Psoas muscle (tissue), 8 donors: ENCODE results near the gene CNOT6. TPM values are rescaled to one million over a fixed set of nuclear protein-coding genes. Genes with fewer than 3 reads are reported as not detected.
"Not testable (repeated sequence)": the region's sequence is repeated elsewhere in the genome, so short reads cannot be mapped to it uniquely, and the experiment has no call there.

ENCODE experiments used
- ATAC-seq, 4 donors: fragments of 200-7000 bp; cut with Tn5 transposase; one replicate each; pipeline ENCODE4 v1.9.1; 2020; ENCODE audit warnings: moderate library complexity in 3 of 4, mild to moderate bottlenecking in 2 of 4
- DNase-seq, 2 donors: peaks; one replicate each; pipeline ENCODE4 v3.0.0-alpha.2; 2020
- H3K27ac ChIP-seq: fragments of 200-600 bp; one replicate; pipeline ENCODE4 v1.8.0; 2022
- H3K27me3 ChIP-seq, 3 donors: fragments of 200-600 bp in 1 of 3; one replicate each; pipeline versions ENCODE4 v1.6.1 to v1.8.0; 2013 to 2022; ENCODE audit warnings: low read length in 2 of 3, mild to moderate bottlenecking in 2 of 3, moderate library complexity in 1 of 3; ENCODE audit not compliant: insufficient read depth in 3 of 3
- H3K36me3 ChIP-seq, 2 donors: fragments of 200-600 bp in 1 of 2; one replicate each; pipeline versions ENCODE4 v1.6.1 to v1.8.0; 2013 to 2022; ENCODE audit warnings: low read depth in 1 of 2, mild to moderate bottlenecking in 1 of 2, moderate library complexity in 1 of 2; ENCODE audit not compliant: insufficient read depth in 1 of 2
- H3K4me1 ChIP-seq: fragments of 200-600 bp; one replicate; pipeline ENCODE4 v1.8.0; 2022
- H3K4me3 ChIP-seq: fragments of 200-600 bp; one replicate; pipeline ENCODE4 v1.8.0; 2022; ENCODE audit warnings: mild to moderate bottlenecking
- H3K9me3 ChIP-seq: fragments of 200-600 bp; one replicate; pipeline ENCODE4 v1.8.0; 2022
- CTCF ChIP-seq: fragments of 200-600 bp; IDR thresholded peaks from one replicate; pipeline ENCODE4 v1.8.0; 2022; ENCODE audit warnings: antibody characterized with exemption
- WGBS, 3 donors: extraction: QIAGEN DNeasy Blood & Tissue Kit; methylation state at CpG; one replicate each; pipeline versions ENCODE4 v1.1.6 to v1.1.7; 2013; 5-methylcytosine and 5-hydroxymethylcytosine counted together
- intact Hi-C, 2 donors: fragments of 100-400 bp; cut with DNase I; formaldehyde crosslinking; loops; one replicate each; pipeline versions ENCODE4 v1.11.0 to v1.14.2; 2022
- polyA plus RNA-seq, 3 donors: library from polyadenylated mRNA; stranded (reverse); fragments of 200-250 nt; gene quantifications; one replicate each; pipeline ENCODE4 v1.2.3, GENCODE V29; 2013
- total RNA-seq, 4 donors: library from RNA; stranded (reverse); fragmentation: NEBNext Ultra II Directional in 2 of 4; extraction: Animal tissue kit (Norgen Biotek cat#: 25700) in 2 of 4; gene quantifications; one replicate each; pipeline versions ENCODE4 v1.2.1 to v1.2.4, GENCODE V29; 2021 to 2023
- donor health status: healthy with polysubstance abuse.
- donor health status: DM: no; HTN: no; CAD: no; lungs with moderate emphysema.
- donor health status: Bipolar disorder and iron deficiency.
- donor health status: healthy.
- donor health status: DM: yes; HTN: yes; CAD: no.
- donor health status: DM: no; HTN: no; CAD: no.
- donor health status: DM: no; HTN: no; CAD: no.
- donor health status: DM: yes; HTN: yes; CAD: no.

Gene CNOT6
- total and polyA plus RNA-seq, 7 donors = 3.6 to 13.7 (median 8.7) TPM

- WGBS, 3 donors = 73 to 77% (median 75%) methylated on average over 11 of the region's 11 CpGs
- ATAC-seq (no peak), DNase-seq (no peak)
- Histone ChIP-seq H3K4me1 (no peaks in the 10 kb centered on the region), H3K27ac (no peak overlapping the region), H3K4me3 (no peak overlapping the region), H3K9me3 (no peaks in the 10 kb centered on the region), H3K27me3 (no peaks in the 10 kb centered on the region), H3K36me3 (no peaks in the 10 kb centered on the region)
- TF ChIP-seq CTCF = no peak
- intact Hi-C loops = loop anchor here in 1 of 2 donors (5.0 kb wide), 1 partner anchor 347 kb away; no protein-coding TSS in a partner anchor
Measured at GRCh38 chr5:180474569-180474968, 19.6 kb upstream of the CNOT6 start.

GRCh38 chr5:180475969-180476524, 18.1 kb upstream of the CNOT6 start:
- H3K27ac ChIP-seq, H3K36me3 ChIP-seq, H3K4me3 ChIP-seq, H3K27me3 ChIP-seq, ATAC-seq, intact Hi-C loops, DNase-seq, H3K4me1 ChIP-seq, H3K9me3 ChIP-seq: not testable (repeated sequence)
- WGBS, 3 donors = 89 to 93% (median 89%) methylated on average over 20 of the region's 20 CpGs

GRCh38 chr5:180484813-180485212, 9.4 kb upstream of the CNOT6 start:
- WGBS, 3 donors = 57 to 63% (median 62%) methylated on average over 7 of the region's 7 CpGs

GRCh38 chr5:180486636-180487149, 7.5 kb upstream of the CNOT6 start:
- no peak for TF ChIP-seq CTCF
- H3K27me3 ChIP-seq = peaks cover 0 to 3% (median 0%) of the 10 kb centered on the region in 3 donors
- no peak overlapping the region for H3K4me3 ChIP-seq
- no peak for ATAC-seq
- no peaks in the 10 kb centered on the region for H3K4me1 ChIP-seq
- H3K9me3 ChIP-seq = no peaks in the 10 kb centered on the region
- H3K36me3 ChIP-seq = no peaks in the 10 kb centered on the region
- intact Hi-C loops = no loop called here
- H3K27ac ChIP-seq = no peak overlapping the region
- no peak for DNase-seq
- 93 to 97% (median 94%) methylated on average over 9 of the region's 9 CpGs for WGBS, 3 donors

More at GRCh38 chr5:180484813-180485212, 9.4 kb upstream of the CNOT6 start:
- Histone ChIP-seq H3K36me3 (no peaks in the 10 kb centered on the region), H3K4me3 (no peak overlapping the region), H3K4me1 (no peaks in the 10 kb centered on the region), H3K9me3 (no peaks in the 10 kb centered on the region), H3K27me3 (peaks cover 0 to 3% (median 0%) of the 10 kb centered on the region in 3 donors), H3K27ac (no peak overlapping the region)
- TF ChIP-seq CTCF = no peak
- intact Hi-C loops = no loop called here
- no peak for DNase-seq
- no peak for ATAC-seq

GRCh38 chr5:180487556-180487955, 6.6 kb upstream of the CNOT6 start:
- intact Hi-C loops = no loop called here
- Histone ChIP-seq H3K27ac (no peak overlapping the region), H3K4me3 (no peak overlapping the region), H3K9me3 (no peaks in the 10 kb centered on the region), H3K36me3 (no peaks in the 10 kb centered on the region), H3K27me3 (peaks cover 0 to 3% (median 0%) of the 10 kb centered on the region in 3 donors), H3K4me1 (no peaks in the 10 kb centered on the region)
- WGBS, 3 donors = 84 to 90% (median 86%) methylated on average over 5 of the region's 5 CpGs
- ATAC-seq (no peak), DNase-seq (no peak)
- no peak for TF ChIP-seq CTCF
